ENCODE results near the gene KLHL26.

KLHL26 gene

DNA sequence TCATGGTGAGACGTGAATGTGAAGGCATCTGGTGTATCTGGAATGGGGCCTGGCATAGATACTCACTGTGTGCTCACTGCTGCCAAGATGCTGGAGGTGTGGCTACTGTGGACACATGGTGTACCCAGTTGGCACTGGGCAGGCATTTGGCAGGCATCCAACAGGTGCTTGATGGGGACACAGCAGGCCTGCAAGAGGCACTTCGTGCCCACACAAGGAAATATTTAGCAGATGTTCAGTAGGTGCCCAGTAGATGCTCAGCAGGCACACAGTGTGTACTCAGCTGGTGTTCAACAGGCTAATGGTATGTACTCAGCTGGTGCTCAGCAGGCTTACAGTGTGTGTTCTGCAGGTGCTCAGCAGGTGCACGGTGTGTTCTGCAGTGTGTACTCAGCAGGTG is 60.9 kb downstream of the KLHL26 start:
- DNase-seq = no peak

DNA sequence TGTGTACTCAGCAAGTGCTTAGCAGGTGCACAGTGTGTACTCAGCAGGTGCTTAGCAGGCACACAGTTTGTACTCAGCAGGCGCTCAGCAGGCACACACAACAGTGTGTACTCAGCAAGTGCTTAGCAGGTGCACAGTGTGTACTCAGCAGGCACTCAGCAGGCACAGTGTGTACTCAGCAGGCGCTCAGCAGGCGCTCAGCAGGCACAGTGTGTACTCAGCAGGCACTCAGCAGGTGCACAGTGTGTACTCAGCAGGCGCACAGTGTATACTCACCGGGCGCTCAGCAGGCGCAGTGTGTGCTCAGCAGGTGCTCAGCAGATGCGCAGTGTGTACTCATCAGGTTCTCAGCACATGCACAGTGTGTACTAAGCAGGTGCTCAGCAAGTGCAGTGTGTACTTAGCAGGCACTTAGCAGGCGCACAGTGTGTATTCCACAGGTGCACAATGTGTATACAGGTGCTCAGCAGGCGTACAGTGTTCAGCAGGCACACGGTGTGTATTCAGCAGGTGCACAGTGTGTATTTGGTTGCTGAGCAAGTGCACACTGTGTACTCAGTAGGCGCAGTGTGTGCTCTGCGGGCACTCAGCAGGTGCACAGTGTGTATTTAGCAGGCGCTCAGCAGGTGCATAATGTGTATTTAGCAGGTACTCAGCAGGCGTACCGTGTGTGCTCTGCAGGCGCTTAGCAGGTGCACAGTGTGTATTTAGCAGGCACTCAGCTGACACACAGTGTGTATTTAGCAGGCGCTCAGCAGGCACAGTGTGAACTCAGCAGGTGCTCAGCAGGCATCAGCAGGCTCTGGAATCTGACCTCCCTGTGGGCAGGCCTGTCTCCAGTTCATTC is 61.7 kb downstream of the KLHL26 start:
- DNase-seq = no peak

DNA sequence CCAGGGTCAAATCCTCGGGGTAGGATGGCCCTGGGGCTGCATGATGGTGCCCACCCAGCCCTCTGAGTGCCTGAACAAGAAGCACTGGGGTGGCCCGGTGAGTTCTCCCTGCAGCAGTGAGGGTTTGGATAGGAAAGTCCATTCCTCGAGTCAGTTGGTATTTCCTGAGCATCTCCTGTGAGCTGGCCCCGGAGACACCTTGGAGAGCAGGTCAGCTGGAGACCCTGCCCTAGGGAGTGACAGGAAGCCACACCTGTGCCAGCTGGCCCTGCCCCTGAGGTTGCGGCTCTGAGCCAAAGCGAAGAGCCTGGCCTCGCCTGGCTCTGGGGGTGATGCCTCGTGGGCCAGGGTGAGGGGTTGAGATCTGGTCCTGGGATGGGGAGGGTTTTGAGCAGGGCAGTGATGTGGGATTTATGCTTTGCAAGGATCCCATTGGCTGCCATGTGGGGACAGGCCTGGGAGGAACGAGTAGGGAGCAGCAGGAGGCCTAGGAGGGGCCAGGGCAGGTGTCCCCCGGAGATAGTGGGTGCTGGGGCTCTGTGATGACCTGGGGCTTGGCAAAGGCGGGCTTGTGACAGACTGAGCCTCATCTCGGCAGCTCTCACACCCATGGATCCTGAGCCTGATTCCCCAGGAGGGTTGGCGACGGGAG is 62.7 kb downstream of the KLHL26 start:
- no peak for DNase-seq

GRCh38 chr19:18700501-18701249 is 63.8 kb downstream of the KLHL26 start:
- peak; percentile 65 for DNase-seq

- no peak for DNase-seq
Observed at GRCh38 chr19:18701250-18701608, 64.4 kb downstream of the KLHL26 start.

DNA sequence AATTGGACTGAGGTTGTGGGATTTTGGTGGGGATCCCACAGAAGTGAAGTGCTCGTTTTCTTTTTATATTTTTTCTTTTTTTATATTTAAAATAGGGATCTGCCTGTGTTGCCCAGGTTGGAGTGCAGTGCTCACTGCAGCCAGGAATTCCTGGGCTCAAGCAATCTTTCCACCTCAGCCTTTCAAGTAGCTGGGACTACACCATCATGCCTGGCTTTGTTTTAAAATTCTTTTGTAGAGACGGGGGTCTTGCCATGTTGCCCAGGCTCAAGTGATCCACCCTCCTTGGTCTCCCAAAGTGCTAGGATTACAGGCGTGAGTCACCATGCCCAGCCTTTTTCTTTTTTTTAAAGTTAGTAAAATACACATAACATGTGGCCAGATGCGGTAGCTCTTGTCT is 67.2 kb downstream of the KLHL26 start:
- DNase-seq = no peak

DNA sequence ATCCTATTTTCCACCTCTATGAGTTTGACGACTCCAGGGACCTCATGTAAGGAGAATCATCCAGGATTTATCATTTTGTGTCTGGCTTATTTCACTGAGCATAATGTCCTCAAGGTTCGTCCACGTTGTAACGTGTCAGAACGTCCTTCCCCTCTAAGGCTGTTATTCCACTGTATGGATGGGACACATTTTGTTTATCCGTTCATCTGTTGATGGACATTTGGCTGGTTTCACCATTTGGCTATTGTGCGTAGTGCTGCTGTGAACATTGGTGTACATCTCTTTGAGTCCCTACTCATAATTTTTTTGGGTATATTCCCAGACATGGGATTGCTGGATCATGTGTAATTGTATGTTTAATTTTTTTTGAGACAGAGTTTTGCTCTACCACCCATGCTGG is 68.1 kb downstream of the KLHL26 start:
- DNase-seq = no peak

- DNase-seq = no peak
Observed at GRCh38 chr19:18708452-18709231, 71.8 kb downstream of the KLHL26 start.

DNA sequence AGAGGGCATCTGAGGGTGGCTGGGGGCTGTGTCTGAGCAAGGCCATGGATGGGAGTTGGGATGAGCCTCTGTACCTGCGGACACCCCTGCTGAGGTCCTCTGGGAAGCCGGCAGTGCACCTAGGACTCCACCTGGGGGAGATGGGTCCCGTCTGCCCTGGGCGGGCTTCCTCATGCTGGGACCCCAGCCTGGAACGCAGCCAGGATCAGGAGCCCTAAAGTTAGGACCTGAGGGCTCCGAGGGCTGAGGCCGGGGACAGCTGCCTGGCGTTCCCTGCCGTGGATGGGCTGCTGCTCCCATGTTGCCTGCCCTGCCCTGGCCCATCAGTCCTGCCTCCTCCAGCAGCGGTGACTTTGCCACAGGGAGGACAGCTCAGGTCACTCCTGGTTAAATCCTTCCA is 72.7 kb downstream of the KLHL26 start:
- no peak for DNase-seq

DNA sequence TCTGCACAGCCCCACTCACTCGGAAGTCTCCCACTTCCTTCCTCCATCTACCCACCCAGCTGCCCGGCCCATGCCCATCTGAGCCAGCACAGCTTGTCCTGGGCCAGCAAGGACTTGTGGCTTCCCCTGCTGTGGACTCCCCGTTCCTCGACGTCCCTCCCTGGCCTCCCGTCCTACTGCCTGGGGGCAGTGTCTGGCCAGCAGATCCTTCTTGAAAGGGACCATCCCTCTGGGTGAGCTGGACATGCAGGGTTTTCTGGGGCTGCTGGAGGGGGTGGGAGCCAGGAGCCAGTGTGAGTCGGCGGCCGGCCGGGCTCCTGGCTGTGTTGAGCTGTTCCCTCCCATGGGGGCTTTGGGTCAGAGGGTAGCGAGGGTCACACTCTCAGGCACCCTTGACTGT is 73.4 kb downstream of the KLHL26 start:
- DNase-seq = no peak

GRCh38 chr19:18710996-18711751 is 74.3 kb downstream of the KLHL26 start:
- DNase-seq = no peak

- DNase-seq = no peak
Observed at GRCh38 chr19:18711893-18712292, 75.1 kb downstream of the KLHL26 start.

DNA sequence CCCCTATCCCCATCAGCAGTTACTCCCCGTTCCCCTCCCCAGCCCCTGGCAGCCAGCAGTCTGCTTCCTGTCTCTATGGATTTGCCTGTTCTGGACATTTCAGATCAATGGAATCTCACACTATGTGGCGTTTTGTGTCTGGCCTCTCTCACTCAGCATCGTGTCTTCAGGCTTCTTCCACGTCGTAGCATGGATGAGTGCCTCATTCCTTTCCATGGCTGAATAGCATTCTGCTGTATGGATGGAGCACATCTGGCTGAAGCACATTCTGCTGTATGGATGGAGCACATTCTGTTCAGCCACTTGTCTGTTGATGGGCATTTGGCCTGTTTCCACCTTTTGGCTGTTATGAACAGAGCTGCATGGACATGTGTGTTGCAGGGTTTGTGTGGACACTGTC is 76.2 kb downstream of the KLHL26 start:
- DNase-seq = no peak

DNA sequence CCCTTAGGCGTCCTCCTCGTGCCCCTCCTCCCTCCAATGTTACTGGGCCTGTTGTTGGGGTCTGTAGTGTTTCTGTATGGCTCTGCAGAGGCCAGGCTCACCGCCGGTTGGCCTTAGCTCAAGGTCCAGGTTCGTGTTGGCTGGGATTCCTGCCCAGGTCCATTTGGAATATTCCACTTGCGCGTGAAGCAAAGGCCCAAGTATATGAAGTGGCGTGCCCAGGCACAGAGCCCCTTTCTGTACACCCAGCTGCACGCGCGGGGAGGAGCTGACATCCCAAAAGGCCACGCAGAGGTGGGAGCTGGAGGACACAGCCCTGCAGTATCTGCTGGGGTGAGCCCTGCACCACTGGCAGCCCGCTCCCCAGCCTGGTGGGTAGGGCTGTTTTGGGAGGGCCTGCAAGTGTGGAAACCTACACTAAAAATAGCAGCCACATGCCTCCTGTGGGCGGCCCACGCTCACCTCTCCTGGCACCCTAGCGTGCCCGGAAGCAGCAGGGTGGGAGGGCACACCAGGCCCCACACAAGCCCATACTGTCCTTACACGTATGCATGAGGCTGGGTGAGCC is 76.8 kb downstream of the KLHL26 start:
- DNase-seq = no peak

- DNase-seq = no peak
Observed at GRCh38 chr19:18715416-18715815, 78.6 kb downstream of the KLHL26 start.

DNA sequence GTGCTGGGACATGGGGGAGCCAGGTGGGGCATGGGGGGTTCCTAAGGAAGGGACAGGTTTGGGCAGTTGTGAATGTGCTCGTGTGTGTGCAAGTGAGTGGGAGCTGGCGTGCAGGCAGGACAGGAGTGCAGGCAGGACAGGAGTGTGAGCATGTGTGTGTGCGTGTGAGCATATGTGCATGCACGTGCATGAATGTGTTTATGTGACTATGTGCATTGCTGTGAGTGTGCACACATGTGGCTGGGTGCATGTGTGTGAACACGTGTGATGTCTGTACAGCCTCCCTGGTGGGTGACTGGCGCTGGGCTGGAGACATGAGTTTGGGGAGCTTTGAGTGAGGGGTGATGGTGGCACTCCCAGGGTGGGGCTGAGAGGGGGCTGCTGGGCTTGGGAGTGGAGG is 80.0 kb downstream of the KLHL26 start:
- no peak for DNase-seq

GRCh38 chr19:18717601-18718000 is 80.8 kb downstream of the KLHL26 start:
- no peak for DNase-seq

GRCh38 chr19:18718015-18718526 is 81.2 kb downstream of the KLHL26 start:
- DNase-seq = no peak

- no peak for DNase-seq
Observed at GRCh38 chr19:18718846-18719458, 82.1 kb downstream of the KLHL26 start.

GRCh38 chr19:18719541-18719940 is 82.7 kb downstream of the KLHL26 start:
- no peak for DNase-seq

Data from CD4-positive, alpha-beta T cell treated with Interleukin-15 for 1 hour (primary cell).